Uterus (tissue), 4 donors: ENCODE measurements around the gene KRTAP21-3. TPM values are rescaled to one million over a fixed set of nuclear protein-coding genes. Genes with fewer than 3 reads are reported as not detected.

Experiments used
- DNase-seq, 2 donors: peaks; one replicate each; pipeline ENCODE4 v3.0.0-alpha.2; 2019 to 2020
- H3K27ac ChIP-seq, 2 donors: fragments of 200-600 bp; sonication (generic); 1 replicate in 1 of 2; 2 replicates in 1 of 2; pipeline ENCODE4 v1.5.1; 2016 to 2018
- H3K27me3 ChIP-seq, 2 donors: fragments of 200-600 bp; sonication (generic); one replicate each; pipeline ENCODE4 v1.5.1; 2018 to 2019; ENCODE audit warnings: control low read depth in 1 of 2
- H3K36me3 ChIP-seq, 2 donors: fragments of 200-600 bp; sonication (generic); one replicate each; pipeline ENCODE4 v1.5.1; 2019; ENCODE audit warnings: control low read depth in 1 of 2
- H3K4me1 ChIP-seq, 2 donors: fragments of 200-600 bp; sonication (generic); one replicate each; pipeline ENCODE4 v1.5.1; 2018 to 2019; ENCODE audit warnings: control low read depth in 1 of 2
- H3K4me3 ChIP-seq, 2 donors: fragments of 200-600 bp; sonication (generic); 1 replicate in 1 of 2; 2 replicates in 1 of 2; pipeline ENCODE4 v1.5.1; 2018 to 2019; ENCODE audit warnings: mild to moderate bottlenecking in 1 of 2
- H3K9me3 ChIP-seq, 2 donors: fragments of 200-600 bp; sonication (generic); one replicate each; pipeline ENCODE4 v1.5.1; 2019; ENCODE audit warnings: control low read depth in 1 of 2
- POLR2A ChIP-seq, 2 donors: fragments of 450-650 bp; IDR thresholded peaks; one replicate each; pipeline ENCODE4 v1.6.1; 2016; ENCODE audit warnings: antibody characterized with exemption in 2 of 2, mild to moderate bottlenecking in 1 of 2, moderate library complexity in 1 of 2
- intact Hi-C: fragments of 100-400 bp; cut with DNase I; formaldehyde crosslinking; loops from one replicate; pipeline ENCODE4 v1.15.1; 2023; ENCODE audit warnings: low total_unique reads
- small RNA-seq: library from RNA; depleted of rRNA; stranded (forward); fragments of <200 nt; gene quantifications from one replicate; pipeline ENCODE3, GENCODE V24; 2016
- total RNA-seq, 4 donors: library from RNA; depleted of rRNA in 3 of 4; stranded (reverse); fragments of >200 nt in 3 of 4; gene quantifications; one replicate each; pipeline versions ENCODE4 v1.1.0 to v1.2.4, GENCODE V29; 2014 to 2023
- TF ChIP-seq, protein P1 (sequence below), 4 experiments: fragments of 200-600 bp in 2 of 4; fragments of 450-650 bp in 2 of 4; sonication (generic) in 2 of 4; IDR thresholded peaks; one replicate each; pipeline ENCODE4 v1.5.1; 2016 to 2019; ENCODE audit warnings: antibody characterized with exemption in 4 of 4, mild to moderate bottlenecking in 2 of 4, moderate library complexity in 1 of 4
- donor health status: DM: yes; HTN: yes; CAD: no.

Gene KRTAP21-3
- total RNA-seq, 4 donors from 2014 or later: not detected

DNA sequence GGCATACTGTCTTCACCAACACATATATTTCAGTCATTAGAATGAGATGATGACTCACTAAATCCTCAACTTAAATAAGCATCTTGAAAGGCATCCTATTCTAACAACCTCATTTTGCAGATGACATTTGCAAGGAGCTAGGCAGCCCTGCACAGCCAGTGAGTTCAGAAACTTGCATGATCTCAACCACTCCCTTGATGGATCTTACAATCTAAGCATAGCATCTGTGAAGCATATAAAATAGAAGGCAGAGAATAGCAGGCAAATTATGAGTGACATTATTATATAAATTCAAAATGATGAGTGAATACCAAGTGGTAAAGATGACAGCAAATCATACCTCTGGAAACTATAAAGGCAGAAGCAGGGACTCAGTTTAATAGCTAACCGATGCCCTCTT, 44.3 kb downstream of the KRTAP21-3 start:
- TF ChIP-seq POLR2A (IDR thresholded peaks at IDR 0.05): no peak
- TF ChIP-seq, protein P1, sequence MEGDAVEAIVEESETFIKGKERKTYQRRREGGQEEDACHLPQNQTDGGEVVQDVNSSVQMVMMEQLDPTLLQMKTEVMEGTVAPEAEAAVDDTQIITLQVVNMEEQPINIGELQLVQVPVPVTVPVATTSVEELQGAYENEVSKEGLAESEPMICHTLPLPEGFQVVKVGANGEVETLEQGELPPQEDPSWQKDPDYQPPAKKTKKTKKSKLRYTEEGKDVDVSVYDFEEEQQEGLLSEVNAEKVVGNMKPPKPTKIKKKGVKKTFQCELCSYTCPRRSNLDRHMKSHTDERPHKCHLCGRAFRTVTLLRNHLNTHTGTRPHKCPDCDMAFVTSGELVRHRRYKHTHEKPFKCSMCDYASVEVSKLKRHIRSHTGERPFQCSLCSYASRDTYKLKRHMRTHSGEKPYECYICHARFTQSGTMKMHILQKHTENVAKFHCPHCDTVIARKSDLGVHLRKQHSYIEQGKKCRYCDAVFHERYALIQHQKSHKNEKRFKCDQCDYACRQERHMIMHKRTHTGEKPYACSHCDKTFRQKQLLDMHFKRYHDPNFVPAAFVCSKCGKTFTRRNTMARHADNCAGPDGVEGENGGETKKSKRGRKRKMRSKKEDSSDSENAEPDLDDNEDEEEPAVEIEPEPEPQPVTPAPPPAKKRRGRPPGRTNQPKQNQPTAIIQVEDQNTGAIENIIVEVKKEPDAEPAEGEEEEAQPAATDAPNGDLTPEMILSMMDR (IDR thresholded peaks at IDR 0.05): no peak
- DNase-seq: no peak
- no peaks in the 10 kb centered on the region for H3K9me3 ChIP-seq
- no peak overlapping the region for H3K27ac ChIP-seq
- H3K36me3 ChIP-seq: no peaks in the 10 kb centered on the region
- H3K4me1 ChIP-seq: no peaks in the 10 kb centered on the region
- intact Hi-C loops: no loop called here
- no peaks in the 10 kb centered on the region for H3K27me3 ChIP-seq
- H3K4me3 ChIP-seq: no peak overlapping the region

DNA sequence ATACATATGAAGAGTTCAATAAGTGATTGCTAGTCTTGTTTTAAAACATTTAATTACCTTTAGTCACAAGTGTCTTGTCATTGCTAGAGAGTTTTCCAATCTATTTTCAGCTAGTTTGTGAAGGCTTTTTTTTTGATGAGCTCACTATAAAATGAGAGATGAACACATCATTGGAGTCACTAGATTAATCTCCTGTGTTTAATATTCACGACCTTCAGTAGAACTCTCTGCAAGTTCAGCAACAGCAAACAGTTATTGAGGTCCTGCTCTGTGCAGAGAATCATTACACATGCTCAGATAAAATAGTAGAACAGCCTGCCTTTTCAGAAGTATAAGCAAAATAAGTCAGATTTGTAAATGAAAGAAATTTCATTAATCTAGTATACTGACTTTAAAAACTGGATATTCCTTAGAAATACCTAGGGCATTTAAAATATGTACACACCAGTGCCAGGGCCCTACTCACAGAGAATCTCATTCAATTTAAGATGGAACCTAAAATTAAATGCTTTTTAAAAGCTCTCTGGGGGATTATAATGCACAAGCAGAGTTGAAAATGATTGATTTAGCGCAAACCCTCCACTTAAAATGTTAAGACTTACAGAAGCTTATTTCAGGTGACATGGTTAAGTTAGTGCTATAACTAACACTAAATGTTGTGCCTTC, 45.5 kb downstream of the KRTAP21-3 start:
- H3K4me3 ChIP-seq: no peak overlapping the region
- TF ChIP-seq, protein P1 (IDR thresholded peaks at IDR 0.05): no peak
- no peak for TF ChIP-seq POLR2A (IDR thresholded peaks at IDR 0.05)
- no peak for DNase-seq
- H3K36me3 ChIP-seq: no peaks in the 10 kb centered on the region
- no peaks in the 10 kb centered on the region for H3K4me1 ChIP-seq
- intact Hi-C loops: no loop called here
- H3K27ac ChIP-seq: no peak overlapping the region
- H3K27me3 ChIP-seq: no peaks in the 10 kb centered on the region
- H3K9me3 ChIP-seq: no peaks in the 10 kb centered on the region

DNA sequence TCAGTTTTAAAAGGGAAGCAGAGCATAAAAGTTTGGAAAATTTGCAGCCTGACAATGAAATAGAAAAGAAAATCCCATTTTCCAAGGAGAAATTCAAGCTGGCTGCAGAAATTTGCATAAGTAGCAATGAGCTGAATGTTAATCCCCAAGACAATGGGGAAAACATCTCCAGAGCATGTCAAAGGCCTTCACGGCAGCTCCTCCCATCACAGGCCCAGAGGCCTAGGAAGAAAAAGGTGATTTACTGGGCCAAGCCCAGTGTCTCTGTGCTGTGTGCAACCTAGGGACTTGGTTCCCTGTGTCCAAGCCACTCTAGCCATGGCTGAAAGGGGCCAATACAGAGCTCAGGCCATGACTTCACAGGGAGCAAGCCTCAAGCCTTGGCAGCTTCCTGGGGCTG, 49.8 kb downstream of the KRTAP21-3 start:
- intact Hi-C loops: no loop called here
- Histone ChIP-seq H3K27ac (no peak overlapping the region), H3K36me3 (no peaks in the 10 kb centered on the region), H3K9me3 (no peaks in the 10 kb centered on the region), H3K4me1 (no peaks in the 10 kb centered on the region), H3K27me3 (no peaks in the 10 kb centered on the region), H3K4me3 (no peak overlapping the region)
- TF ChIP-seq, protein P1 (IDR thresholded peaks at IDR 0.05): no peak
- no peak for TF ChIP-seq POLR2A (IDR thresholded peaks at IDR 0.05)
- no peak for DNase-seq

Small RNAs within 50 kb of the gene (small RNA-seq; reads per million reads assigned to genes)
- gene AP000244.1: not detected
- not detected for gene KRTAP21-3

Other genes starting within 250 kb of the KRTAP21-3 start
- gene KRTAP19-1, start 238.4 kb downstream of the KRTAP21-3 start, total RNA-seq: not detected
- not detected for gene KRTAP19-2, start 231.3 kb downstream of the KRTAP21-3 start, total RNA-seq
- gene KRTAP19-3, start 226.8 kb downstream of the KRTAP21-3 start, total RNA-seq: not detected
- not detected for gene KRTAP19-4, start 221.6 kb downstream of the KRTAP21-3 start, total RNA-seq
- gene KRTAP19-5, start 216.6 kb downstream of the KRTAP21-3 start, total RNA-seq: not detected
- not detected for gene KRTAP19-6, start 176.9 kb downstream of the KRTAP21-3 start, total RNA-seq
- not detected for gene KRTAP19-7, start 157.5 kb downstream of the KRTAP21-3 start, total RNA-seq
- not detected for gene KRTAP22-2, start 128.4 kb downstream of the KRTAP21-3 start, total RNA-seq
- not detected for gene KRTAP6-3, start 126.3 kb downstream of the KRTAP21-3 start, total RNA-seq
- not detected for gene KRTAP6-2, start 119.9 kb downstream of the KRTAP21-3 start, total RNA-seq
- gene KRTAP22-1, start 117.7 kb downstream of the KRTAP21-3 start, total RNA-seq: not detected
- not detected for gene KRTAP6-1, start 104.8 kb downstream of the KRTAP21-3 start, total RNA-seq
- gene KRTAP20-1, start 102.4 kb downstream of the KRTAP21-3 start, total RNA-seq: not detected
- gene KRTAP20-4, start 98.2 kb downstream of the KRTAP21-3 start, total RNA-seq: not detected
- gene KRTAP20-2, start 83.6 kb downstream of the KRTAP21-3 start, total RNA-seq: not detected
- gene KRTAP20-3, start 75.9 kb downstream of the KRTAP21-3 start, total RNA-seq: not detected
- gene KRTAP21-2, start 28.5 kb upstream of the KRTAP21-3 start, total RNA-seq: not detected
- not detected for gene KRTAP21-1, start 36.7 kb upstream of the KRTAP21-3 start, total RNA-seq
- not detected for gene KRTAP8-1, start 94.5 kb upstream of the KRTAP21-3 start, total RNA-seq
- gene KRTAP7-1, start 111.0 kb upstream of the KRTAP21-3 start, total RNA-seq: not detected
- gene KRTAP11-1, start 162.8 kb upstream of the KRTAP21-3 start, total RNA-seq: not detected